Endothelial cell of umbilical vein (primary cell): ENCODE results near the gene NOP10. TPM values are rescaled to one million over a fixed set of nuclear protein-coding genes. Genes with fewer than 3 reads are reported as not detected.
"Not testable (repeated sequence)": the region's sequence is repeated elsewhere in the genome, so short reads cannot be mapped to it uniquely, and the experiment has no call there.

Experiments used
- BruUV-seq: library from RNA; stranded (reverse); fragments of 400-500 nt; replicated peaks from 2 replicates; lab custom pipeline; 2021; lab: Mats Ljungman, UMichigan
- CTCF ChIA-PET: fragments of 300-600, 350-600 bp; sonication (Branson Sonifier 250); formaldehyde crosslinking; loops from one replicate; lab custom pipeline; 2021; ENCODE audit warnings: antibody characterized with exemption, inconsistent platforms; lab: Charles Lee
- POLR2A ChIA-PET: fragments of 300-600, 350-600 bp; sonication (Branson Sonifier 250); formaldehyde crosslinking; loops from one replicate; lab custom pipeline; 2021; ENCODE audit warnings: antibody characterized with exemption, inconsistent platforms; lab: Charles Lee
- DNase-seq: peaks from one replicate; pipeline ENCODE4 v3.0.0-alpha.2; 2011; ENCODE audit warnings: low read depth, low spot score
- FAIRE-seq: peaks from 2 replicates; lab custom pipeline; 2011; peaks lifted over from hg19 to GRCh38; lab: Jason Lieb, UNC
- H2AFZ ChIP-seq: 2 replicates; pipeline ENCODE4 v1.6.0; 2012; ENCODE audit warnings: low read depth, low read length, control low read depth, inconsistent platforms
- H3K27ac ChIP-seq: 2 replicates; pipeline ENCODE4 v1.5.1; 2011; ENCODE audit warnings: low read depth, mild to moderate bottlenecking, control low read depth, low read length, moderate library complexity; ENCODE audit not compliant: insufficient read depth
- H3K27me3 ChIP-seq, 2 experiments: 2 replicates each; pipeline versions ENCODE4 v1.6.0 to v1.6.1; 2011; ENCODE audit warnings: low read length in 2 of 2, mixed read lengths in 1 of 2; ENCODE audit not compliant: control insufficient read depth in 2 of 2, insufficient read depth in 2 of 2
- H3K36me3 ChIP-seq, 2 experiments: 2 replicates in 1 of 2; 3 replicates in 1 of 2; pipeline ENCODE4 v1.5.1; 2011; ENCODE audit warnings: low read length in 2 of 2, mild to moderate bottlenecking in 1 of 2, moderate library complexity in 1 of 2; ENCODE audit not compliant: control insufficient read depth in 2 of 2, insufficient read depth in 2 of 2; ENCODE audit errors: extremely low read depth in 1 of 2
- H3K4me1 ChIP-seq: 3 replicates; pipeline ENCODE4 v1.5.1; 2011; ENCODE audit warnings: mild to moderate bottlenecking, low read length; ENCODE audit not compliant: control insufficient read depth, insufficient read depth; ENCODE audit errors: extremely low read depth
- H3K4me2 ChIP-seq: 2 replicates; pipeline ENCODE4 v1.6.1; 2011; ENCODE audit warnings: low read length, control low read depth, mixed read lengths; ENCODE audit not compliant: insufficient read depth
- H3K4me3 ChIP-seq, 3 experiments: fragments of 200-600 bp in 1 of 3; sonication (generic), shearing (Covaris generic) in 1 of 3; replicated peaks in 1 of 3; 2 replicates each; pipeline ENCODE4 v1.5.1; 2011 to 2016; ENCODE audit warnings: control low read depth in 3 of 3, low read length in 3 of 3, mild to moderate bottlenecking in 2 of 3, inconsistent platforms in 1 of 3, low read depth in 1 of 3, moderate library complexity in 1 of 3; ENCODE audit not compliant: insufficient read depth in 1 of 3
- H3K79me2 ChIP-seq: 2 replicates; pipeline ENCODE4 v1.6.0; 2012; ENCODE audit warnings: low read length, inconsistent platforms; ENCODE audit not compliant: control insufficient read depth, insufficient read depth
- H3K9ac ChIP-seq: replicated peaks from 2 replicates; pipeline ENCODE3; 2011; ENCODE audit warnings: low read length, control low read depth; ENCODE audit not compliant: insufficient read depth; ENCODE audit errors: extremely low read depth
- H3K9me1 ChIP-seq: replicated peaks from 3 replicates; pipeline ENCODE4 v1.6.0; 2011; ENCODE audit warnings: mild to moderate bottlenecking, low read length; ENCODE audit not compliant: control insufficient read depth, insufficient read depth; ENCODE audit errors: extremely low read depth
- H3K9me3 ChIP-seq: replicated peaks from 2 replicates; pipeline ENCODE4 v1.5.1; 2012; ENCODE audit warnings: low read length, inconsistent platforms; ENCODE audit not compliant: control insufficient read depth, insufficient read depth
- H4K20me1 ChIP-seq: replicated peaks from 2 replicates; pipeline ENCODE3; 2011; ENCODE audit warnings: mild to moderate bottlenecking, low read length; ENCODE audit not compliant: control insufficient read depth, insufficient read depth; ENCODE audit errors: extremely low read depth
- dilution Hi-C: fragments of 300-500 bp; cut with MboI; formaldehyde crosslinking; loops from one replicate; pipeline ENCODE4 v1.15.0; 2019; ENCODE audit warnings: low sequenced_read_pairs; ENCODE audit not compliant: extremely low pct_ligation_motif_present
- intact Hi-C: fragments of 100-400 bp; cut with micrococcal nuclease; formaldehyde crosslinking; loops from one replicate; pipeline ENCODE4 v1.10.0; 2022
- polyA plus RNA-seq, 4 experiments: library from polyadenylated mRNA; depleted of rRNA in 3 of 4; stranded (reverse) in 3 of 4; unstranded in 1 of 4; fragments of >200 nt; gene quantifications; 2 replicates each; pipeline versions ENCODE4 v1.2.1 to v1.2.3, GENCODE V29; 2011 to 2012; ENCODE audit warnings: missing spikeins in 1 of 4
- total RNA-seq: library from RNA; stranded (reverse); gene quantifications from 2 replicates; pipeline ENCODE4 v1.2.3, GENCODE V29; 2021

Gene NOP10
- total and polyA plus RNA-seq, 2 donors (not counting 3 experiments of a cell fraction or from before 2014, with no cell fraction given) = 225 to 710 TPM

GRCh38 chr15:34381829-34382521 is 39.0 kb upstream of the NOP10 start:
- intact Hi-C loops = not testable (repeated sequence)

GRCh38 chr15:34380491-34380890 is 37.6 kb upstream of the NOP10 start:
- H3K9me3 ChIP-seq, H3K4me2 ChIP-seq, H3K79me2 ChIP-seq, dilution Hi-C loops, H2AFZ ChIP-seq, intact Hi-C loops, H4K20me1 ChIP-seq, H3K9me1 ChIP-seq, BruUV-seq, H3K27ac ChIP-seq, H3K27me3 ChIP-seq, H3K4me3 ChIP-seq, H3K4me1 ChIP-seq, POLR2A ChIA-PET, H3K36me3 ChIP-seq, DNase-seq, FAIRE-seq, H3K9ac ChIP-seq, CTCF ChIA-PET: not testable (repeated sequence)

More at GRCh38 chr15:34381829-34382521, 39.0 kb upstream of the NOP10 start:
- H3K4me1 ChIP-seq, FAIRE-seq, H3K9me1 ChIP-seq, CTCF ChIA-PET, H3K9me3 ChIP-seq, BruUV-seq, DNase-seq, H3K27me3 ChIP-seq, H3K79me2 ChIP-seq, POLR2A ChIA-PET, H3K4me3 ChIP-seq, H3K27ac ChIP-seq, H3K9ac ChIP-seq, H3K36me3 ChIP-seq, H2AFZ ChIP-seq, H3K4me2 ChIP-seq, H4K20me1 ChIP-seq, dilution Hi-C loops: not testable (repeated sequence)
